ENCODE data around the gene UBL4B. TPM values are rescaled to one million over a fixed set of nuclear protein-coding genes. Genes with fewer than 3 reads are reported as not detected.

UBL4B gene
- total RNA-seq, 1 donor from 2014 or later: not detected

DNA sequence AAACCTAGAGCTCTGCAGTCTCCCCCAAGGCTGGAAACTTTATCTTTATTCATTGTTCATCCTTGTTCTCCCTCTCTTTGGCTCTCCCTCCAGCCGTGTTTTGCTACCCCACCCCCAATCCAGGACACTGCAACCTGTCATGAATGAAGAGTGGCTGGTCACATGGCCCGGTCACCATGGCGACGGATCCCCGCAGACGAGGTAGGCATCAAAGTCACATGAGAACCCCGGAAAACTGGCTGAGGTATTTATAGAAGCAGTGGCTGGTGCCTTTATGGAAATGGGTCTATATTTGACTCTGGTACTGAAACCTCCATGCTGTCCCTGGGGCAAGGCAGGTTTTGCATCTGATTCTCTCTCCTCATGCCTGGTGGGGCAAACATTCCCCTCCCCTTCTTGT lies 24.7 kb downstream of the UBL4B start:
- no peak overlapping the region for H3K4me3 ChIP-seq (ENCODE audit: low read depth, low read length)
- DNase-seq (ENCODE audit: low read depth): no peak
- TF ChIP-seq, protein P1, sequence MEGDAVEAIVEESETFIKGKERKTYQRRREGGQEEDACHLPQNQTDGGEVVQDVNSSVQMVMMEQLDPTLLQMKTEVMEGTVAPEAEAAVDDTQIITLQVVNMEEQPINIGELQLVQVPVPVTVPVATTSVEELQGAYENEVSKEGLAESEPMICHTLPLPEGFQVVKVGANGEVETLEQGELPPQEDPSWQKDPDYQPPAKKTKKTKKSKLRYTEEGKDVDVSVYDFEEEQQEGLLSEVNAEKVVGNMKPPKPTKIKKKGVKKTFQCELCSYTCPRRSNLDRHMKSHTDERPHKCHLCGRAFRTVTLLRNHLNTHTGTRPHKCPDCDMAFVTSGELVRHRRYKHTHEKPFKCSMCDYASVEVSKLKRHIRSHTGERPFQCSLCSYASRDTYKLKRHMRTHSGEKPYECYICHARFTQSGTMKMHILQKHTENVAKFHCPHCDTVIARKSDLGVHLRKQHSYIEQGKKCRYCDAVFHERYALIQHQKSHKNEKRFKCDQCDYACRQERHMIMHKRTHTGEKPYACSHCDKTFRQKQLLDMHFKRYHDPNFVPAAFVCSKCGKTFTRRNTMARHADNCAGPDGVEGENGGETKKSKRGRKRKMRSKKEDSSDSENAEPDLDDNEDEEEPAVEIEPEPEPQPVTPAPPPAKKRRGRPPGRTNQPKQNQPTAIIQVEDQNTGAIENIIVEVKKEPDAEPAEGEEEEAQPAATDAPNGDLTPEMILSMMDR (conservative IDR thresholded peaks at IDR 0.05; ENCODE audit: low read depth, low read length): no peak

- H3K4me3 ChIP-seq (ENCODE audit: low read depth, low read length): no peak overlapping the region
- DNase-seq (ENCODE audit: low read depth): no peak
- TF ChIP-seq, protein P1 (conservative IDR thresholded peaks at IDR 0.05; ENCODE audit: low read depth, low read length): no peak
Measured at GRCh38 chr1:110138956-110139355, 26.7 kb downstream of the UBL4B start.

- no peak overlapping the region for H3K4me3 ChIP-seq (ENCODE audit: low read depth, low read length)
- no peak for DNase-seq (ENCODE audit: low read depth)
- TF ChIP-seq, protein P1 (conservative IDR thresholded peaks at IDR 0.05; ENCODE audit: low read depth, low read length): no peak
Measured at GRCh38 chr1:110144366-110144765, 32.1 kb downstream of the UBL4B start.

GRCh38 chr1:110148961-110149360 lies 36.7 kb downstream of the UBL4B start:
- no peak for DNase-seq (ENCODE audit: low read depth)
- TF ChIP-seq, protein P1 (conservative IDR thresholded peaks at IDR 0.05; ENCODE audit: low read depth, low read length): peak; percentile 49
- H3K4me3 ChIP-seq (ENCODE audit: low read depth, low read length): no peak overlapping the region

- DNase-seq (ENCODE audit: low read depth): no peak
- peak within 1 kb of the TSS; percentile 42 for H3K4me3 ChIP-seq (ENCODE audit: low read depth, low read length)
- TF ChIP-seq, protein P1 (conservative IDR thresholded peaks at IDR 0.05; ENCODE audit: low read depth, low read length): peak; percentile 8
Measured at GRCh38 chr1:110150330-110151174, 38.3 kb downstream of the UBL4B start, which contains the start of gene SLC6A17. TSS of gene SLC6A17 (plus strand) at chr1:110150494. CDS start at chr1:110166930, 16,436 bp downstream.

GRCh38 chr1:110151175-110151669 lies 39.0 kb downstream of the UBL4B start:
- TF ChIP-seq, protein P1 (conservative IDR thresholded peaks at IDR 0.05; ENCODE audit: low read depth, low read length): no peak
- no peak for DNase-seq (ENCODE audit: low read depth)
- peak overlapping the region; percentile 42 for H3K4me3 ChIP-seq (ENCODE audit: low read depth, low read length)

Data from epithelial cell of proximal tubule (primary cell).